ENCODE results near the gene FBXW8.

- no peak for TF ChIP-seq POLR2AphosphoS5 (IDR thresholded peaks at IDR 0.05; ENCODE audit: low read depth, low read length)
- TF ChIP-seq SPI1 (IDR thresholded peaks at IDR 0.05; ENCODE audit: low read depth, low read length) = no peak
- no peak for TF ChIP-seq POLR2A (IDR thresholded peaks at IDR 0.05; ENCODE audit: low read depth, low read length)
- TF ChIP-seq TAF1 (IDR thresholded peaks at IDR 0.05; ENCODE audit: low read depth, low read length) = no peak
Observed at GRCh38 chr12:116915326-116915725, 4.6 kb downstream of the FBXW8 start.
